Measurements from ENCODE around the gene KDM3B. TPM values are rescaled to one million over a fixed set of nuclear protein-coding genes. Genes with fewer than 3 reads are reported as not detected.
A peak's percentile ranks its signal among the peaks of the same experiment; 100 is the strongest.

The KDM3B gene
- total and polyA plus RNA-seq, 2 donors (not counting 1 experiment from before 2014, with no cell fraction given), result 23.6 to 49.4 TPM

DNA sequence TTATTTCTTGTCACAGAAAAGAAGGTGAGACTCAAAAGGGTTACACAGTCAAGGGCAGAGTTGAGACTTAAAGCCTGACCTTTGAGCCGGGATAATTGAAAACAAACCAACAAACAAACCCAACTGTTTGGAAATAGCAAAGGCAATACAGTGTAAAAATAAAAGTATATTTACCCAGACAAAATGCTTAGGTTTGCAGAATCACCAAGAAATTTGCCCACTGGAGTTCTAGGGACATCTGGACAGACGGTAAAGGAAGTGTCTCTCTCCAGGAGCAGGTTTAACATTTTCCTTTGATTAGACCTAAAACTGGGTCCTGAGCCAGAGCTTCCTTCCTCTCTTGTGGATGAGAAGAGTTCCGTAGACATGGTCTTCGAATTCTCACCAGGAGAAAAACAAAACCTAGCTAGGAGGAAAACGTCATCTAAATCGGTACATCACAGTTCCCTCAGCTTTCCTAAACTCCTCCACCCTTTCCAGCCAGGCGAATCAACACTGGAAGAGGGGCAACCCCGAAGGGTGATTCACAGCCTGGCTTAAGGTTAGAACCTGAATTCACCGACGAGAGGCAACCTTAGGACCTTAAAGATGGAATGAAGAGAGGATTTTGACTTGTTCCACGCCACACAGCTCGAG lies 21.6 kb upstream of the KDM3B start:
- Histone ChIP-seq H3K36me3 (ENCODE audit: control insufficient read depth, insufficient read depth, low read length) (no peaks in the 10 kb centered on the region), H3K79me2 (ENCODE audit: control insufficient read depth, insufficient read depth, low read length) (peaks cover 8% of the 10 kb centered on the region), H3K4me2 (ENCODE audit: extremely low read depth, insufficient read depth, low read length) (peak overlapping the region; percentile 98), H3K9me3 (ENCODE audit: control insufficient read depth, insufficient read depth, low read depth, low read length) (no peaks in the 10 kb centered on the region), H3K4me3 (replicated peaks in 1 of 4; ENCODE audit: control extremely low read depth in 1 of 4, insufficient read depth in 1 of 4, low read depth in 3 of 4, low read length in 4 of 4) (peak overlapping the region; percentile 69 to 86 (median 76)), H3K27me3 (ENCODE audit: control insufficient read depth, insufficient read depth, low read length) (no peaks in the 10 kb centered on the region), H3K27ac (ENCODE audit: insufficient read depth, low read length) (peak overlapping the region; percentile 53), H3K4me1 (ENCODE audit: control insufficient read depth, extremely low read depth, insufficient read depth, low read length) (peaks cover 3% of the 10 kb centered on the region), H2AFZ (ENCODE audit: low read length) (peak overlapping the region; percentile 93), H3K9ac (ENCODE audit: insufficient read depth, low read length) (peak overlapping the region; percentile 55), H4K20me1 (ENCODE audit: control insufficient read depth, extremely low read depth, insufficient read depth, low read length) (no peaks in the 10 kb centered on the region)
- no peak for DNase-seq (ENCODE audit: low read depth in 2 of 2)
- no peak for TF ChIP-seq EZH2 (IDR thresholded peaks at IDR 0.05; ENCODE audit: low read length, missing control alignments)
- TF ChIP-seq, protein P1, sequence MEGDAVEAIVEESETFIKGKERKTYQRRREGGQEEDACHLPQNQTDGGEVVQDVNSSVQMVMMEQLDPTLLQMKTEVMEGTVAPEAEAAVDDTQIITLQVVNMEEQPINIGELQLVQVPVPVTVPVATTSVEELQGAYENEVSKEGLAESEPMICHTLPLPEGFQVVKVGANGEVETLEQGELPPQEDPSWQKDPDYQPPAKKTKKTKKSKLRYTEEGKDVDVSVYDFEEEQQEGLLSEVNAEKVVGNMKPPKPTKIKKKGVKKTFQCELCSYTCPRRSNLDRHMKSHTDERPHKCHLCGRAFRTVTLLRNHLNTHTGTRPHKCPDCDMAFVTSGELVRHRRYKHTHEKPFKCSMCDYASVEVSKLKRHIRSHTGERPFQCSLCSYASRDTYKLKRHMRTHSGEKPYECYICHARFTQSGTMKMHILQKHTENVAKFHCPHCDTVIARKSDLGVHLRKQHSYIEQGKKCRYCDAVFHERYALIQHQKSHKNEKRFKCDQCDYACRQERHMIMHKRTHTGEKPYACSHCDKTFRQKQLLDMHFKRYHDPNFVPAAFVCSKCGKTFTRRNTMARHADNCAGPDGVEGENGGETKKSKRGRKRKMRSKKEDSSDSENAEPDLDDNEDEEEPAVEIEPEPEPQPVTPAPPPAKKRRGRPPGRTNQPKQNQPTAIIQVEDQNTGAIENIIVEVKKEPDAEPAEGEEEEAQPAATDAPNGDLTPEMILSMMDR (conservative IDR thresholded peaks at IDR 0.05 in 1 of 2, IDR thresholded peaks at IDR 0.05 in 1 of 2; ENCODE audit: low read depth in 1 of 2, low read length in 2 of 2), result no peak

DNA sequence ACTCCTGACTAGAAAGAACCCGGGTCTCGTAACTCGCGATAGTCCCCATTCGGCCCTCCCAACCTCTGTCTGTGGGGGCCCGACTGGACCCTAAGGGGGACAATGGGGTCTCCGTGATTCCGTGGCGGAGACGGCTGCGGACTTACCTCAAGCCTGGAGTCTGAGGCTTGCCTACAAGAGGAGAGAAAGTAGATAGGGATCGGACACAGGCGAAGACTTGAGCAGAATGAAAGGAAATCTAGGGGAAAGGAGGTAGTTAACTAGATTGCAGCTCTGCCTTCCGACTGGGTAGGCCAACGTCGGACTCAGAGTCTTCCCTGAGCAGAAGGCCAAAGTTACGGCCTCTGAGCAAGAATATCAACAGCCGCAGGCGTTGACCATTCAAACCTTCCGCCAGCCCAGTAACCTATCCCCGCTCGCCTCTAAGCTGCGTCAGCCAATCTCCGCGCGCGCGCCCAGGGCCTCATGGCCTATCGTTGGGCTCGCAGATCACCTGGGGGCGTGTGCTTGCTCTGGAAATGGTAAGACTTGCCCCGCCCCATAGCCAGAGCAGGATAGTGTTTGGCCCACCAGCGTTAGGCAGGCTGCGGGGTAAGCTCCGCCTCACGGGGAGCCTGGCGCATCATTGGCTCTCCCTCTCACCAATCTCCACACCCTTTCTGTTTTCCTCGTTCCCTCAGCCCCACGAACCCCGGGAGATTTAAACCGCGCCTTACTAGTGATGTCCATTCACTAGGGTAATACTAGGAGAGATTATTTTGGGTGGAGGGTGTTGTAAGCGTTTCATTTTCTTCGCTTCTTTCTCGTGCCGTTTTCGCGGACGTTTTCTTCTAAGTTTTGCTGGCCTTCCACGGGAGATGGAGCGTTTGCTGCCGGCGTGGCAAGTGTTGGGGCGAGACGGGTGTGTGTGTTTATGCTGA lies 20.8 kb upstream of the KDM3B start, which contains the start of gene CDC25C:
Gene CDC25C (minus strand): TSS at position 356 of the 920 bp plus-strand sequence. CDS start 624 bp downstream, outside the sequence.
- H3K27me3 ChIP-seq (ENCODE audit: control insufficient read depth, insufficient read depth, low read length), result no peaks in the 10 kb centered on the region
- H3K9me3 ChIP-seq (ENCODE audit: control insufficient read depth, insufficient read depth, low read depth, low read length), result no peaks in the 10 kb centered on the region
- peaks cover 8% of the 10 kb centered on the region for H3K79me2 ChIP-seq (ENCODE audit: control insufficient read depth, insufficient read depth, low read length)
- peak within 1 kb of the TSS; percentile 53 for H3K27ac ChIP-seq (ENCODE audit: insufficient read depth, low read length)
- peak; percentile 99 to 100 for DNase-seq (ENCODE audit: low read depth in 2 of 2)
- no peaks in the 10 kb centered on the region for H3K36me3 ChIP-seq (ENCODE audit: control insufficient read depth, insufficient read depth, low read length)
- H3K4me3 ChIP-seq (replicated peaks in 1 of 4; ENCODE audit: control extremely low read depth in 1 of 4, insufficient read depth in 1 of 4, low read depth in 3 of 4, low read length in 4 of 4), result peak within 1 kb of the TSS; percentile 69 to 86 (median 76)
- H2AFZ ChIP-seq (ENCODE audit: low read length), result peak within 1 kb of the TSS; percentile 93
- peak within 1 kb of the TSS; percentile 98 for H3K4me2 ChIP-seq (ENCODE audit: extremely low read depth, insufficient read depth, low read length)
- H3K9ac ChIP-seq (ENCODE audit: insufficient read depth, low read length), result peak within 1 kb of the TSS; percentile 55
- H3K4me1 ChIP-seq (ENCODE audit: control insufficient read depth, extremely low read depth, insufficient read depth, low read length), result peaks cover 3% of the 10 kb centered on the region
- H4K20me1 ChIP-seq (ENCODE audit: control insufficient read depth, extremely low read depth, insufficient read depth, low read length), result no peaks in the 10 kb centered on the region
- no peak for TF ChIP-seq EZH2 (IDR thresholded peaks at IDR 0.05; ENCODE audit: low read length, missing control alignments)
- TF ChIP-seq, protein P1 (conservative IDR thresholded peaks at IDR 0.05 in 1 of 2, IDR thresholded peaks at IDR 0.05 in 1 of 2; ENCODE audit: low read depth in 1 of 2, low read length in 2 of 2), result no peak

DNA sequence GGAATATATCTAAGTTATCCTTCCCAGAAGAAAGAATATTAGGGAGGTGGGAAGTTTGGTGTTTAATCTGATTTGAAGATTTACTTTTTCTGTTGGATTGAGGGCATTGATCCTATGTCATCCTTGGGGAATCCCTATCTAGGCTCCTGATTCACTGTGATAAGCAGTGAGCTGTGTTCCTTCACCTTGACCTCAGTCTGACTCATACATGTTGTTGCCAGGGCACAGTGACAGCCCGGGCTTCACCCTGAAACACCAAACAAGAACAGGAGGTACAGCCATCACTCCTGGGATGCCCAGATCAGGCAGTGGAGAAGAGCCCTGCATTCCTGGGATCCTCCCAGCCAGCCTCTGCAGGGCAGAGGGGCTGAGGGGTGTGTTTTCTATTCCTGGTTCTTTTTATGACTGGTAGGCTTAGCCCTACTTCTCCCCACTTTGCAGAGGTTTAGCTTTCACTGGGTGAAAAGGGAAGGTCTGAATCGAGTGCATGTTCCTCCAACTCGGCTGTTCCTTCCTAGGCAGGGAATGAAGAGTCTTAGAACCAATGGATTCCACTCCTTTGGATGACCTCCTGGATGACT lies 17.5 kb upstream of the KDM3B start:
- H3K9ac ChIP-seq (ENCODE audit: insufficient read depth, low read length), result no peak overlapping the region

More for the DNA sequence above, 17.5 kb upstream of the KDM3B start:
- Histone ChIP-seq H3K27ac (ENCODE audit: insufficient read depth, low read length) (no peak overlapping the region), H3K4me3 (replicated peaks in 1 of 4; ENCODE audit: control extremely low read depth in 1 of 4, insufficient read depth in 1 of 4, low read depth in 3 of 4, low read length in 4 of 4) (no peak overlapping the region), H3K9me3 (ENCODE audit: control insufficient read depth, insufficient read depth, low read depth, low read length) (no peaks in the 10 kb centered on the region), H3K36me3 (ENCODE audit: control insufficient read depth, insufficient read depth, low read length) (no peaks in the 10 kb centered on the region), H4K20me1 (ENCODE audit: control insufficient read depth, extremely low read depth, insufficient read depth, low read length) (no peaks in the 10 kb centered on the region), H2AFZ (ENCODE audit: low read length) (no peak overlapping the region), H3K4me2 (ENCODE audit: extremely low read depth, insufficient read depth, low read length) (no peak overlapping the region), H3K79me2 (ENCODE audit: control insufficient read depth, insufficient read depth, low read length) (peaks cover 26% of the 10 kb centered on the region), H3K4me1 (ENCODE audit: control insufficient read depth, extremely low read depth, insufficient read depth, low read length) (peaks cover 3% of the 10 kb centered on the region), H3K27me3 (ENCODE audit: control insufficient read depth, insufficient read depth, low read length) (no peaks in the 10 kb centered on the region)
- no peak for DNase-seq (ENCODE audit: low read depth in 2 of 2)
- TF ChIP-seq EZH2 (IDR thresholded peaks at IDR 0.05; ENCODE audit: low read length, missing control alignments), result no peak
- TF ChIP-seq, protein P1 (conservative IDR thresholded peaks at IDR 0.05 in 1 of 2, IDR thresholded peaks at IDR 0.05 in 1 of 2; ENCODE audit: low read depth in 1 of 2, low read length in 2 of 2), result no peak
